MCF 10A (cell line): ENCODE data around the gene CXXC1. TPM values are rescaled to one million over a fixed set of nuclear protein-coding genes. Genes with fewer than 3 reads are reported as not detected.
A peak's percentile ranks its signal among the peaks of the same experiment; 100 is the strongest.

ENCODE experiments used
- BruUV-seq: library from RNA; stranded (reverse); fragments of 400-500 nt; replicated peaks from 2 replicates; lab custom pipeline; 2021; lab: Mats Ljungman, UMichigan
- CTCF ChIA-PET: fragments of 300-600 bp; sonication (Branson Sonifier 250); formaldehyde crosslinking; extraction: SDS; loops from one replicate; lab custom pipeline; 2021; ENCODE audit warnings: antibody characterized with exemption, inconsistent platforms; lab: Yijun Ruan, JAX
- POLR2A ChIA-PET: fragments of 300-600, 350-650 bp; sonication (Branson Sonifier 250); formaldehyde crosslinking; extraction: SDS; loops from one replicate; lab custom pipeline; 2020; ENCODE audit warnings: antibody characterized with exemption, inconsistent platforms; lab: Yijun Ruan, JAX
- DNase-seq: peaks from one replicate; pipeline ENCODE4 v3.0.0-alpha.2; 2018; ENCODE audit not compliant: unreplicated experiment
- H3K27ac Mint-ChIP-seq: one replicate; pipeline ENCODE4 v1.8.0; 2022; ENCODE audit warnings: mild to moderate bottlenecking, low read depth, mixed read lengths; ENCODE audit not compliant: unreplicated experiment
- H3K27me3 Mint-ChIP-seq: one replicate; pipeline ENCODE4 v1.8.0; 2022; ENCODE audit warnings: mixed read lengths; ENCODE audit not compliant: insufficient read depth, unreplicated experiment
- H3K36me3 Mint-ChIP-seq: one replicate; pipeline ENCODE4 v1.8.0; 2022; ENCODE audit warnings: mild to moderate bottlenecking, moderate library complexity, mixed read lengths; ENCODE audit not compliant: insufficient read depth, unreplicated experiment
- H3K4me1 Mint-ChIP-seq: one replicate; pipeline ENCODE4 v1.8.0; 2022; ENCODE audit warnings: mixed read lengths; ENCODE audit not compliant: insufficient read depth, unreplicated experiment
- H3K4me3 Mint-ChIP-seq: one replicate; pipeline ENCODE4 v1.8.0; 2022; ENCODE audit warnings: mild to moderate bottlenecking, moderate library complexity, mixed read lengths; ENCODE audit not compliant: unreplicated experiment
- H3K9me3 Mint-ChIP-seq: one replicate; pipeline ENCODE4 v1.8.0; 2022; ENCODE audit warnings: mixed read lengths; ENCODE audit not compliant: unreplicated experiment
- CTCF ChIP-seq: fragments of 200-600 bp; IDR thresholded peaks from one replicate; pipeline ENCODE4 v1.8.0; 2022; ENCODE audit warnings: antibody characterized with exemption, mild to moderate bottlenecking; ENCODE audit not compliant: unreplicated experiment
- intact Hi-C: fragments of 100-400 bp; cut with micrococcal nuclease; formaldehyde crosslinking; loops from 2 replicates; pipeline ENCODE4 v1.14.1; 2022
- total RNA-seq: library from RNA; stranded (reverse); gene quantifications from 2 replicates; pipeline ENCODE4 v1.2.3, GENCODE V29; 2022

CXXC1 gene
- total RNA-seq, 1 experiment from 2014 or later = 65.1 TPM

DNA sequence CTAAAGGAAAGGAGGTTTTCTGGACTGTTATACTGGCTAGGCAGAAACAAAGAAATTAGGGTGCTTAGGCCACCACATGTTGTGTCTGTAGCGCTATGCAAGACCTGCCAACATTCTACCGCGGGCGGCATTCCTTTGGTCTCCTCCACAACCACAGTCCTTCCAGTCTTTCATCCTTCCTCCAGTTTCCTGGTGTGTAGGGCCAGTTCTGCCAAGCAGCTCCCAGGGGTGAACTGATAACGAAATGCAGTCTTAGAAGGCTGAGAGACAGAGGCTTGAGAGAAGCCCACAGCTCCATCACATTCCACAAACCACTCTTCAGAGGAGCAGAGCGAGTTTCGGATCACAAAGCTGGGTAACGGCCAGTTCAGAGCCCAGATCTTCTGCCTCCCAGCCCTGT is 19.5 kb upstream of the CXXC1 start:
- Mint-ChIP-seq H3K9me3 (no peaks in the 10 kb centered on the region), H3K27me3 (no peaks in the 10 kb centered on the region), H3K27ac (no peak overlapping the region), H3K36me3 (no peaks in the 10 kb centered on the region), H3K4me1 (peaks cover 13% of the 10 kb centered on the region), H3K4me3 (peak overlapping the region; percentile 88)
- BruUV-seq = no TSS peak
- POLR2A ChIA-PET = interaction anchor here (0.6 to 3.6 kb wide), 8 partner anchors 8 to 112 kb away, joined by 3 to 36 read pairs (median 4); partner anchors contain the start of genes MBD1 and MYO5B
- intact Hi-C loops = loop anchor here (5.0 kb wide), 1 partner anchor 50 kb away; no protein-coding TSS in a partner anchor
- TF ChIP-seq CTCF = no peak
- CTCF ChIA-PET = interaction anchor here (0.8 to 1.5 kb wide), 5 partner anchors 19 to 122 kb away, joined by 3 to 5 read pairs (median 4); no protein-coding TSS in a partner anchor
- DNase-seq = no peak

- DNase-seq = no peak
- ChIA-PET CTCF (interaction anchor here (1.3 kb wide), 1 partner anchor 10 kb away, joined by 4 read pairs; no protein-coding TSS in a partner anchor), POLR2A (no interaction called here)
- no peak overlapping the region for H3K27ac Mint-ChIP-seq
- H3K27me3 Mint-ChIP-seq = no peaks in the 10 kb centered on the region
- intact Hi-C loops = no loop called here
- BruUV-seq = no TSS peak
- H3K9me3 Mint-ChIP-seq = no peaks in the 10 kb centered on the region
- no peaks in the 10 kb centered on the region for H3K36me3 Mint-ChIP-seq
- TF ChIP-seq CTCF = no peak
- H3K4me1 Mint-ChIP-seq = no peaks in the 10 kb centered on the region
- no peak overlapping the region for H3K4me3 Mint-ChIP-seq
Observed at GRCh38 chr18:50301074-50301473, 13.6 kb upstream of the CXXC1 start.

DNA sequence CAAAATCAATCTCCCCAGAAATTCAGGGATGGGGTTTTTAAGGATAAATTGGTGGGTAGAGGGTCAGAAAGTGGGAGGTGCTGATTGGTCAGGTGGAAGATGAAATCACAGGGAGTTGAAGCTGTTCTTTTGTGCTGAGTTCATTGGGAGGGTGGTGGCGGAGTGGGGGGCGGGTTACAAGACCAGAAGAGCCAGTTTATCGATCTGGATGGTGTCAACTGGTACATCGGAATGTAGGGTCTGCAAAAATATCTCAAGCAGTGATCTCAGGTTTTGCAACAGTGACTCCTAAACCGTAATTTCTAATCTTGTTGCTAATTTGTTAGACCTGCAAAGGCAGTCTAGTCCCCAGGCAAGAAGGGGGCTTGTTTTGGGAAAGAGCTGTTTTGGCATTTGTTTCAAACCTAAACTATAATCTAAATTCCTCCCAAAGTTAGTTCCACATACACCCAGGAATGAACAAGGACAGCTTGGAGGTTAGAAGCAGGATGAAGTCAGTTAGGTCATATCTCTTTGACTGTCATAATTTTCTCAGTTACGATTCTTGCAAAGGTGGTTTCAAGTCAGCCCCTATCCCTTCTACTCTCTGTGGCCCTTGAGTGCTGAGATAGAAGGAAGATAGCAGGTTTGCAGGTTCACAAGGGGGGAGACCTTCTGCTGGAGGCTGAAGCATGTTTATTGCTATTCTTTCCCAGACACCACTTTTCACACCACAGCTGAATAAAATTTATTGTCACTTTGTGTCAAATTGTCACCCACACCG is 12.3 kb upstream of the CXXC1 start:
- ChIA-PET CTCF (interaction anchor here (0.6 kb wide), 1 partner anchor 58 kb away, joined by 3 read pairs; no protein-coding TSS in a partner anchor), POLR2A (interaction anchor here (0.6 to 0.9 kb wide), 3 partner anchors 7 to 18 kb away, joined by 3 to 5 read pairs (median 3); no protein-coding TSS in a partner anchor)
- TF ChIP-seq CTCF = no peak
- DNase-seq = no peak
- Mint-ChIP-seq H3K36me3 (no peaks in the 10 kb centered on the region), H3K27me3 (no peaks in the 10 kb centered on the region), H3K27ac (no peak overlapping the region), H3K9me3 (no peaks in the 10 kb centered on the region), H3K4me3 (no peak overlapping the region), H3K4me1 (no peaks in the 10 kb centered on the region)
- BruUV-seq = no TSS peak
- intact Hi-C loops = no loop called here

DNA sequence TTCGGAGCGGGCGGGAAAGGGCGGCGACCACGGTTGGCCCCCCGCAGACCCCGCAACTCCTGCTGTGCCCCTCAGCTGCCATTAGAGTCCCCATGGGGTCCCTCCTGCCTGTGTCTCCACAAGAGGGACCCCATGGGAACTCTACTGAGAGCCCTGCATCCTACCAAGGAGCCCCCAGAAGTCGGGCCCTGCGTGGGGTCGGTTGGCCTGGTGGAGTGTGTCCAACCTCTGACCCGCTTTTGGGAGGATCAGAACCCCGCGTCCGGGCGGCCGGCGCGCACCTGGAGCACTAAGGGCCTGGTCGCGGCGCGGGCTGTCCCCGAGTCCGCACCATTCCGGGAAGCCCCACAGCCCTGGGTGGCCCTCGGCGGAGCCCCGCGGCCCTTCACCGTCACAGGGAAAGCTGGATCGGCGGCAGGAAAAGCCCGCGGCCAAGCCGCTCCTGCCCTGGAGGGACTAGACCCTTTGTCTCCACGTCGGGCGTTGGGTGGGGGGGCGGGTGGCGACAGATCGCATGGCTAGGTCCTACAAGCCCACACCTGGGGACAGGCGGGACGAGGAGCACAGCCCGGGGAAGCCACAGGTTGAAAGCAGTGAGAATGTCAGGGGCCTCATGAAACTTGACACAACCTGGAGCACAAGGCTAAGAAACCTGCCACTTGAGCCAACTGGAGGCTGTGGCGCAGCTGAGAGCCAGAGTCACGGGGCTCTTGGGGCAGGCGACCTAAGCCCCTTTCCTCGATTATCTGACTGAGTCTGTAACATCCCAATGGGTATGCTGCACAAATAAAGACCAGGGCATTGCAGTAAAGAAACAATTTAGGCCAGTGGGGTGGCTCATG is 11.2 kb upstream of the CXXC1 start:
- Mint-ChIP-seq H3K4me3 (no peak overlapping the region), H3K27me3 (no peaks in the 10 kb centered on the region), H3K4me1 (no peaks in the 10 kb centered on the region), H3K36me3 (no peaks in the 10 kb centered on the region), H3K27ac (no peak overlapping the region), H3K9me3 (no peaks in the 10 kb centered on the region)
- TF ChIP-seq CTCF = no peak
- CTCF ChIA-PET = no interaction called here
- no TSS peak for BruUV-seq
- intact Hi-C loops = no loop called here
- no peak for DNase-seq
- POLR2A ChIA-PET = interaction anchor here (0.7 kb wide), 1 partner anchor 9 kb away, joined by 3 read pairs; no protein-coding TSS in a partner anchor
